Cardiac fibroblast (primary cell): ENCODE measurements around the gene FSTL3.

Experiments
- DNase-seq, 2 donors: peaks; one replicate each; pipeline versions ENCODE4 v3.0.0 to v3.0.0-alpha.2; 2010; ENCODE audit warnings: low read depth in 2 of 2
- H3K4me3 ChIP-seq, 2 donors: replicated peaks in 1 of 2; 1 replicate in 1 of 2; 2 replicates in 1 of 2; pipeline ENCODE4 v1.5.1; 2011; ENCODE audit warnings: low read depth in 2 of 2, low read length in 2 of 2, mild to moderate bottlenecking in 2 of 2, moderate library complexity in 1 of 2
- CTCF ChIP-seq: IDR thresholded peaks from one replicate; pipeline ENCODE4 v1.5.1; 2011; ENCODE audit warnings: low read depth, mild to moderate bottlenecking, low read length, inconsistent platforms

The FSTL3 gene

GRCh38 chr19:651991-652390, 24.2 kb upstream of the FSTL3 start:
- TF ChIP-seq CTCF = no peak

GRCh38 chr19:652467-653389, 23.5 kb upstream of the FSTL3 start:
- TF ChIP-seq CTCF = no peak

More at GRCh38 chr19:651991-652390, 24.2 kb upstream of the FSTL3 start:
- no peak for DNase-seq
- H3K4me3 ChIP-seq = no peak overlapping the region

GRCh38 chr19:653425-653824, 22.8 kb upstream of the FSTL3 start:
- no peak for DNase-seq
- no peak for TF ChIP-seq CTCF
- H3K4me3 ChIP-seq = no peak overlapping the region

More at GRCh38 chr19:652467-653389, 23.5 kb upstream of the FSTL3 start:
- no peak overlapping the region for H3K4me3 ChIP-seq
- no peak for DNase-seq

- no peak for TF ChIP-seq CTCF
These were observed 20.5 kb upstream of the FSTL3 start for GRCh38 chr19:655691-656090.

GRCh38 chr19:656751-657559, 19.2 kb upstream of the FSTL3 start:
- TF ChIP-seq CTCF = no peak

More at GRCh38 chr19:655691-656090, 20.5 kb upstream of the FSTL3 start:
- DNase-seq = no peak
- no peak overlapping the region for H3K4me3 ChIP-seq

GRCh38 chr19:657611-658010, 18.6 kb upstream of the FSTL3 start:
- DNase-seq = no peak
- H3K4me3 ChIP-seq = no peak overlapping the region
- no peak for TF ChIP-seq CTCF

More at GRCh38 chr19:656751-657559, 19.2 kb upstream of the FSTL3 start:
- H3K4me3 ChIP-seq = no peak overlapping the region
- DNase-seq = no peak
